ENCODE data around the gene FOXJ3. TPM values are rescaled to one million over a fixed set of nuclear protein-coding genes. Genes with fewer than 3 reads are reported as not detected.

The FOXJ3 gene
- total RNA-seq, 2 donors from 2014 or later, result 36.7 to 38.6 TPM

GRCh38 chr1:42163114-42163513, 171.9 kb downstream of the FOXJ3 start:
- no peak for DNase-seq (ENCODE audit: low spot score)
- no peak overlapping the region for H3K4me3 ChIP-seq
- peaks cover 0 to 7% of the 10 kb centered on the region in 2 donors for H3K9me3 ChIP-seq
- H3K36me3 ChIP-seq, result no peaks in the 10 kb centered on the region
- H3K4me1 ChIP-seq, result peaks cover 0 to 21% of the 10 kb centered on the region in 2 donors
- no peaks in the 10 kb centered on the region for H3K27me3 ChIP-seq
- no peak for TF ChIP-seq CTCF (IDR thresholded peaks at IDR 0.05)
- H3K27ac ChIP-seq, result no peak overlapping the region

- DNase-seq (ENCODE audit: low spot score), result no peak
- Histone ChIP-seq H3K27me3 (no peaks in the 10 kb centered on the region), H3K4me1 (peaks cover 0 to 21% of the 10 kb centered on the region in 2 donors), H3K36me3 (no peaks in the 10 kb centered on the region), H3K9me3 (peaks cover 0 to 7% of the 10 kb centered on the region in 2 donors), H3K27ac (no peak overlapping the region), H3K4me3 (no peak overlapping the region)
- TF ChIP-seq CTCF (IDR thresholded peaks at IDR 0.05), result no peak
These were observed 172.9 kb downstream of the FOXJ3 start for GRCh38 chr1:42162181-42162580.

DNA sequence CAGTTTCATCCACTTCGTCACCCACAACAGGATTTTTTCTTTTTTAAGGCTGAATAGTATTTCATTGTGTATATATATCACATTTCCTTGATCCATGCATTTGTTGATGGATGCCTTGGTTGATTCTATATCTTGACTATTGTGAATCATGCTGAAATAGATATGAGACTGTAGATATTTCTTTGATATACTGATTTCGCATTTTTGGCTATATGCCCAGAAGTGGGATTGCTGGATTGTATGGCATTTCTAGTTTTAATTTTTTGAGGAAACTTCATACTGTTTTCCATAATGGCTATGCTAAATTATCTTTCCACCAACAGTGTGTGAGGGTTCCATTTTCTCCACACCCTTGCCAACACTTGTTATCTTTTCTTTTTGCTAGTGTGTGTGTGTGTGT, 176.8 kb downstream of the FOXJ3 start:
- no peak overlapping the region for H3K27ac ChIP-seq
- no peak overlapping the region for H3K4me3 ChIP-seq
- DNase-seq (ENCODE audit: low spot score), result no peak
- no peaks in the 10 kb centered on the region for H3K4me1 ChIP-seq
- H3K9me3 ChIP-seq, result peaks cover 0 to 7% of the 10 kb centered on the region in 2 donors
- no peaks in the 10 kb centered on the region for H3K27me3 ChIP-seq
- TF ChIP-seq CTCF (IDR thresholded peaks at IDR 0.05), result no peak
- H3K36me3 ChIP-seq, result no peaks in the 10 kb centered on the region

- Histone ChIP-seq H3K4me3 (no peak overlapping the region), H3K27ac (no peak overlapping the region), H3K4me1 (no peaks in the 10 kb centered on the region), H3K9me3 (peaks cover 0 to 7% of the 10 kb centered on the region in 2 donors), H3K36me3 (no peaks in the 10 kb centered on the region), H3K27me3 (no peaks in the 10 kb centered on the region)
- TF ChIP-seq CTCF (IDR thresholded peaks at IDR 0.05), result no peak
- no peak for DNase-seq (ENCODE audit: low spot score)
These were observed 177.4 kb downstream of the FOXJ3 start for GRCh38 chr1:42157667-42158066.

GRCh38 chr1:42155362-42155761, 179.7 kb downstream of the FOXJ3 start:
- Histone ChIP-seq H3K9me3 (no peaks in the 10 kb centered on the region), H3K36me3 (no peaks in the 10 kb centered on the region), H3K27me3 (no peaks in the 10 kb centered on the region), H3K4me3 (no peak overlapping the region), H3K4me1 (no peaks in the 10 kb centered on the region), H3K27ac (no peak overlapping the region)
- TF ChIP-seq CTCF (IDR thresholded peaks at IDR 0.05), result no peak
- no peak for DNase-seq (ENCODE audit: low spot score)

DNA sequence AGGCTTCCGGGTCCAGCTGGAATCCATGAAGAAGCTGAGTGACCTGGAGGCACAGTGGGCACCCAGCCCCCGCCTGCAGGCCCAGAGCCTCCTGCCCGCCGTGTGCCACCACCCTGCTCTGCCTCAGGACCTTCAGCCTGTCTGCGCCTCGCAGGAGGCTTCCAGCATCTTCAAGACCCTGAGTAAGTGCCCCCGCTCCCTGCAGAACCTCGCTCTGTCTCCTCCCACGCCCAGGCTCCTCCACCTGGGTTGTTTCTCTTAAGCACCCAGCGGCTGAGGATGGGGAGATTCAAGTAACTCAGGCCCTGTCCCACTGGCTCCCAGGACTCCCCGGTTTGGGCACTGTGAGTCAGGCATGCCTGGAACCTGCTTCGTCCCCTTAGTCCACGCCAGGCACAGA, 180.3 kb downstream of the FOXJ3 start:
- DNase-seq (ENCODE audit: low spot score), result no peak
- no peaks in the 10 kb centered on the region for H3K9me3 ChIP-seq
- H3K27me3 ChIP-seq, result no peaks in the 10 kb centered on the region
- no peak overlapping the region for H3K27ac ChIP-seq
- H3K4me1 ChIP-seq, result no peaks in the 10 kb centered on the region
- H3K4me3 ChIP-seq, result no peak overlapping the region
- no peak for TF ChIP-seq CTCF (IDR thresholded peaks at IDR 0.05)
- H3K36me3 ChIP-seq, result no peaks in the 10 kb centered on the region
